Motor neuron (in vitro differentiated cells): ENCODE data around the gene GNA15. TPM values are rescaled to one million over a fixed set of nuclear protein-coding genes. Genes with fewer than 3 reads are reported as not detected.

Experiments used
- ATAC-seq, 8 experiments: fragments of 200-7000 bp; cut with Tn5 transposase; replicated peaks in 6 of 8; 2 replicates each; pipeline ENCODE4 v1.8.0; 2021; ENCODE audit warnings: mild to moderate bottlenecking in 8 of 8, moderate library complexity in 8 of 8
- H3K27ac ChIP-seq, 2 donors: fragments of 250-450 bp; sonication (Bioruptor Pico); 2 replicates each; pipeline ENCODE4 v1.9.0; 2021; ENCODE audit warnings: antibody characterized with exemption in 2 of 2, mild to moderate bottlenecking in 2 of 2, moderate library complexity in 1 of 2
- H3K4me1 ChIP-seq, 2 donors: fragments of 250-450 bp; sonication (Bioruptor Pico); replicated peaks in 1 of 2; 2 replicates each; pipeline ENCODE4 v1.6.1; 2021; ENCODE audit warnings: antibody characterized with exemption in 2 of 2, mild to moderate bottlenecking in 2 of 2, moderate library complexity in 1 of 2
- H3K4me3 ChIP-seq, 5 donors: fragments of 250-450 bp; sonication (Bioruptor Pico); 2 replicates each; pipeline ENCODE4 v1.9.0; 2021; ENCODE audit warnings: antibody characterized with exemption in 5 of 5, mild to moderate bottlenecking in 5 of 5, moderate library complexity in 4 of 5
- WGBS, 10 experiments: fragments of 450-650 bp; shearing (Covaris generic); methylation state at CpG; one replicate each; pipeline ENCODE4 v1.0.0; 2022; 5-methylcytosine and 5-hydroxymethylcytosine counted together
- in situ Hi-C, 9 experiments: fragments of 400-800 bp; cut with MboI; loops; one replicate each; pipeline ENCODE4 v1.15.0; 2021; ENCODE audit warnings: low sequenced_read_pairs in 9 of 9, low pct_unique_long_range_greater_than_20kb in 2 of 9; ENCODE audit not compliant: unreplicated experiment in 9 of 9
- total RNA-seq, 8 experiments: library from RNA; unstranded; fragments of 300-600 nt; gene quantifications; 2 replicates each; pipeline versions ENCODE4 v1.2.3 to v1.2.4, GENCODE V29; 2022

GNA15 gene
- total RNA-seq, 8 experiments from 2014 or later = 0.22 to 1.3 (median 0.46) TPM; not detected in 4

DNA sequence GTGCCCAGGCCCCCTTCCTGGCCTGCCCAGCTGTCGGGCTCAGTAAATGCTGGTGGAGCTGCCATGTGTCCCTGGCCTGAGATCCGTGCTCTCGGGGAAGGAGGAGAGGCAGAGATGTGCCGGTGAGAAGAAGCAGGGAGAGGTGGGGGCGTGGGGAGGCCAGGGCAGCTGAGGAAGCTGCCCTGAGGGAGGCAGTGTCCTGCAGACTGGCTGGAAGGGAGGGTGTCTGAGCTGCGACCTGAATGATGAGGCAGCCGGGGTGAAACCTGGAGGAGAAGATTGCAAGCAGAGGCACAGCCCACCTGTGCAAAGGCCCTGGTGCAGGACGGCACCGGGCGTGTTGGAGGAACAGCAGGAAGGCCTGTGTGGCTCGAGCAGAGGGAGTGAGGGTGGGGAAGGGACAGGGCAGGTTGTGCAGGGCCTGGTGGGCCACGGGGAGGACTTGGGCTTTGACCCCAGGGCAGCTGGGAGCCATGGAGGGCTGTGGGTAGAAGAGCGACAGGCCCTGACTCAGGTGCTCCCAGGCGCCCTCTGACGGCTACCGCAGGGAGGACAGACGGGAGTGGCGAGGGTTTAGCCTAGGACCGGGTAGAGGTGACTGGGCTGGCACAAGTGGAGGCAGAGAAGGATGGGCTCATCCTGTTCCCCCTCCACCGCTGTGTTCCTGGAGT, 74.6 kb downstream of the GNA15 start:
- in situ Hi-C loops = no loop called here
- Histone ChIP-seq H3K4me1 (no peaks in the 10 kb centered on the region), H3K27ac (no peak overlapping the region), H3K4me3 (no peak overlapping the region)
- peak; percentile 39 to 88 (median 48) for ATAC-seq
- 5 to 93% (median 7%) methylated on average over 3 to 6 of the region's 20 CpGs; no CpG with 5 or more reads in 7 of the 10 experiments for WGBS, 10 experiments

DNA sequence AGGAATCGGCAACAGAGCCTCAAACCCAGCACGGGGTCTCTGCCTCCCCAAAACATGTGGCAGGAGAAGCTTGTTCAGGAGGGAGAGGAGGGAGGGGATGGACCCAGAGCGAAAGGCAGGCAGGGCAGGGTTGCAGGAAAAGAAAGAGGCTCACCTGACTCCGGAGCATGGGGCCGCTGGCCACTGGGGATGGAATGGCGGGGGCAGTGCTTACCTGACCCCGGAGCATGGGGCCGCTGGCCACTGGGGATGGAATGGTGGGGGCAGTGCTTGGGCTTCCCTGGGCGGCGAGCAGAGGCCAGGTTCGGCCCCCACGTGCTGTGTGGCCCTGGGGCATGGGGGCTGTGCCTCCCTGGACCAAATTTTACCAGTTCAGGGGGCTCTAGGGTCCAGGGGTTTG, 75.4 kb downstream of the GNA15 start:
- ATAC-seq = peak in 5 of 8 experiments; percentile 4 to 11 (median 7)
- H3K4me3 ChIP-seq = no peak overlapping the region
- in situ Hi-C loops = no loop called here
- WGBS, 10 experiments = 0 to 100% (median 86%) methylated on average over 1 to 4 of the region's 12 CpGs; no CpG with 5 or more reads in 7 of the 10 experiments
- no peak overlapping the region for H3K27ac ChIP-seq
- H3K4me1 ChIP-seq = no peaks in the 10 kb centered on the region

- H3K4me1 ChIP-seq = no peaks in the 10 kb centered on the region
- in situ Hi-C loops = no loop called here
- 92% methylated on average over 2 of the region's 7 CpGs; no CpG with 5 or more reads in 9 of the 10 experiments for WGBS, 10 experiments
- no peak overlapping the region for H3K4me3 ChIP-seq
- no peak for ATAC-seq
- no peak overlapping the region for H3K27ac ChIP-seq
Measured at GRCh38 chr19:3213159-3213558, 77.3 kb downstream of the GNA15 start.

Other genes starting within 250 kb of the GNA15 start
- 10 to 100 TPM in 2 of 8 experiments, 1 to 10 TPM in 6; 3.3 to 11.6 (median 8.4) TPM for gene ZNF57, start 235.1 kb upstream of the GNA15 start, total RNA-seq
- gene ZNF77, start 191.1 kb upstream of the GNA15 start, total RNA-seq = 1 to 10 TPM; 1.7 to 9.9 (median 7.7) TPM
- gene TLE6, start 158.5 kb upstream of the GNA15 start, total RNA-seq = 1 to 10 TPM in 3 of 8 experiments, under 1 TPM in 4, not detected in 1; 0.18 to 3.9 (median 0.81) TPM
- gene TLE2, start 106.8 kb upstream of the GNA15 start, total RNA-seq = 10 to 100 TPM in 1 of 8 experiments, 1 to 10 TPM in 3, under 1 TPM in 2, not detected in 2; 0.13 to 11.8 (median 4.4) TPM
- gene TLE5, start 73.5 kb upstream of the GNA15 start, total RNA-seq = 100 to 1,000 TPM; 105 to 286 (median 141) TPM
- 10 to 100 TPM; 10.1 to 36.7 (median 26.6) TPM for gene GNA11, start 41.7 kb upstream of the GNA15 start, total RNA-seq
- gene S1PR4, start 42.7 kb downstream of the GNA15 start, total RNA-seq = under 1 TPM in 4 of 8 experiments, not detected in 4; 0.13 to 0.45 (median 0.27) TPM
- gene NCLN, start 49.9 kb downstream of the GNA15 start, total RNA-seq = 10 to 100 TPM; 11.0 to 77.7 (median 26.3) TPM
- 10 to 100 TPM in 5 of 8 experiments, under 1 TPM in 3; 0.18 to 29.9 (median 18.0) TPM for gene CELF5, start 88.6 kb downstream of the GNA15 start, total RNA-seq
- 10 to 100 TPM in 4 of 8 experiments, 1 to 10 TPM in 2, under 1 TPM in 2; 0.82 to 77.5 (median 6.3) TPM for gene NFIC, start 230.6 kb downstream of the GNA15 start, total RNA-seq